Effector CD8-positive, alpha-beta T cell (primary cell): Measurements from ENCODE around the gene CWH43.
"Not testable (repeated sequence)": the region's sequence is repeated elsewhere in the genome, so short reads cannot be mapped to it uniquely, and the experiment has no call there.

Source experiments
- DNase-seq: peaks from one replicate; lab custom pipeline; 2025; lab: John Stamatoyannopoulos, UW

CWH43 gene

DNA sequence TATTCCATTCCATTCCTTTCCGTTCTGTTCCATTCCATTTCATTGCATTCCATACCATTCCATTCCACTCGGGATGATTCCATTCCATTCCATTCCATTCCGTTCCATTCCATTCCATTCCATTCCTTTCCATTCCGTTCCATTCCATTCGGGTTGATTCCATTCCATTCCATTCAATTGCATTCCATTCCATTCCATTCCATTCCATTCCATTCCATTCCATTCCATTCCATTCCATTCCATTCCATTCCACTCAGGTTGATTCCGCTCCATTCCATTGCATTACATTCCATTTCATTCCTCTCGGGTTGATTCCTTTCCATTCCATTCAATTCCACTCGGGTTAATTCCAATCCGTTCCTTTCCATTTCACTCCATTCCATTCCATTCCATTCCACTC, 111.0 kb downstream of the CWH43 start:
- not testable (repeated sequence) for DNase-seq

- DNase-seq, result not testable (repeated sequence)
Measured at GRCh38 chr4:49097505-49097904, 111.4 kb downstream of the CWH43 start.

- DNase-seq, result not testable (repeated sequence)
Measured at GRCh38 chr4:49098034-49098759, 112.1 kb downstream of the CWH43 start.

- DNase-seq, result not testable (repeated sequence)
Measured at GRCh38 chr4:49099831-49100444, 113.9 kb downstream of the CWH43 start.

DNA sequence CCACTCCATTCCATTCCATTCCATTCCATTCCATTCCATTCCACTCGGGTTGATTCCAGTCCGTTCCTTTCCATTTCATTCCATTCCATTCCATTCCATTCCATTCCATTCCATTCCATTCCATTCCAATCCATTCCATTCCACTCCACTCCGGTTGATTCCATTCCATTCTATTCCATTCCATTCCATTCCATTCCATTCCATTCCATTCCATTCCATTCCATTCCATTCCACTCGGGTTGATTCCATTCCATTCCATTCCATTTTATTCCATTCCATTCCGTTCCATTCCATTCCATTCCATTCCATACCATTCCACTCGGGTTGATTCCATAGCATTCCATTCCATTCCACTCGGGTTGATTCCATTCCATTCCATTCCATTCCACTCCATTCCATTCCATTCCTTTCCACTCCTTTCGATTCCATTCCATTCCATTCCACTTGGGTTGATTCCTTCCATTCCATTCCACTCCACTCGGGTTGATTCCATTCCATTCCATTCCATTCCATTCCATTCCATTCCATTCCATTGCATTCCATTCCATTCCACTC, 116.3 kb downstream of the CWH43 start:
- DNase-seq, result not testable (repeated sequence)

DNA sequence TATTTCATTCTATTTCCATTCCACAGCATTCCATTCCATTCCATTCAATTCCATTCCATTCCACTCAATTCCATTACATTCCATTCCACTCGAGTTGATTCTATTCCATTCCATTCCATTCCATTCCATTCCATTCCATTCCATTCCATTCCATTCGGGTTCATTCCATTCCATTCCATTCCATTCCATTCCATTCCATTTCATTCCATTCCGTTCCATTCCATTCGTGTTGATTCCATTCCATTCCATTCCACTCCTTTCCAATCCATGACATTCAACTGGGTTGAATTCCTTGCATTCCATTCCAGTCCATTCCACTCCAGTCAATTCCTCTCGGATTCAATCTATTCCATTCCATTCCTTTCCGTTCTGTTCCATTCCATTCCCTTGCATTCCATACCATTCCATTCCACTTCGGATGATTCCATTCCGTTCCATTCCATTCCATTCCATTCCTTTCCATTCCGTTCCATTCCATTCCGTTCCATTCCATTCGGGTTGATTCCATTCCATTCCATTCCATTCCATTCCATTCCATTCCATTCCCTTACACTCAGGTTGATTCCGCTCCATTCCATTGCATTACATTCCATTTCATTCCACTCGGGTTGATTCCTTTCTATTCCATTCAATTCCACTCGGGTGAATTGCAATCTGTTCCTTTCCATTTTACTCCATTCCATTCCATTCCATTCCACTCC, 117.5 kb downstream of the CWH43 start:
- not testable (repeated sequence) for DNase-seq

DNA sequence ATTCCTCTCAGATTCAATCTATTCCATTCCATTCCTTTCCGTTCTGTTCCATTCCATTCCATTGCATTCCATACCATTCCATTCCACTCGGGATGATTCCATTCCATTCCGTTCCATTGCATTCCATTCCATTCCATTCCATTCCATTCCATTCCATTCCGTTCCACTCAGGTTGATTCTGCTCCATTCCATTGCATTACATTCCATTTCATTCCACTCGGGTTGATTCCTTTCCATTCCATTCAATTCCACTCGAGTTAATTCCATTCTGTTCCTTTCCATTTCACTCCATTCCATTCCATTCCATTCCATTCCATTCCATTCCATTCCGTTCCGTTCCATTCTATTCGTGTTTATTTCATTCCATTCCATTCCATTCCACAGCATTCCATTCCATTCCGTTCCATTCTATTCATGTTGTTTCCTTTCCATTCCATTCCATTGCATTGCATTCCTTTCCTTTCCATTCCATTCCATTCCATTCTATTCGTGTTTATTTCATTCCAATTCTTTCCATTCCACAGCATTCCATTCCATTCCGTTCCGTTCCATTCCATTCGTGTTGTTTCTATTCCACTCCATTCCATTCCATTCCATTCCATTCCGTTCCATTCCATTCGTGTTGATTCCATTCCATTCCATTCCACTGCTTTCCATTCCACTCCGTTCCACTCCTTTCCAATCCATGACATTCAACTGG, 118.3 kb downstream of the CWH43 start:
- not testable (repeated sequence) for DNase-seq

DNA sequence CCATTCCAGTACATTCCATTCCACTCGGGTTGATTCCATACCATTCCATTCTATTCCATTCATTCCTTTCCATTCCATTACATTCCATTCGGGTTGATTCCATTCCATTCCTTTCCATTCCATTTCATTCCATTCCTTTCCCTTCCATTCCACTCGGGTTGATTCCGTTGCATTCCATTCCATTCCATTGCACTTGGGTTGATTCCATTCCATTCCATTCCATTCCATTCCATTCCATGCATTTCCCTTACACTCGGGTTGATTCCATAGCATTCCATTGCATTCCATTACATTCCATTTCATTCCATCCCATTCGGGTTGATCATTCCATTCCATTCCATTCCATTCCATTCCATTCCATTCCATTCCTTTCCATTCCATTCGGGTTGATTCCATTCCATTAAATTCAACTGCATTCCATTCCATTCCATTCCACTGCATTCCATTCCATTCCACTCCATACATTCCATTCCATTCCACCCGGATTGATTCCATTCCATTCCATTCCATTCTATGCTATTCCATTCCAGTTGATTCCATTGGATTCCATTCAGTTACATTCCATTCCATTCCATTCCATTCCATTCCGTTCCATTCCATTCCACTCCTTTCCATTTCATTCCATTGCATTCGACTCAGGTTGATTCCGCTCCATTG, 119.3 kb downstream of the CWH43 start:
- DNase-seq, result not testable (repeated sequence)

GRCh38 chr4:49107262-49107661, 121.2 kb downstream of the CWH43 start:
- DNase-seq, result not testable (repeated sequence)

DNA sequence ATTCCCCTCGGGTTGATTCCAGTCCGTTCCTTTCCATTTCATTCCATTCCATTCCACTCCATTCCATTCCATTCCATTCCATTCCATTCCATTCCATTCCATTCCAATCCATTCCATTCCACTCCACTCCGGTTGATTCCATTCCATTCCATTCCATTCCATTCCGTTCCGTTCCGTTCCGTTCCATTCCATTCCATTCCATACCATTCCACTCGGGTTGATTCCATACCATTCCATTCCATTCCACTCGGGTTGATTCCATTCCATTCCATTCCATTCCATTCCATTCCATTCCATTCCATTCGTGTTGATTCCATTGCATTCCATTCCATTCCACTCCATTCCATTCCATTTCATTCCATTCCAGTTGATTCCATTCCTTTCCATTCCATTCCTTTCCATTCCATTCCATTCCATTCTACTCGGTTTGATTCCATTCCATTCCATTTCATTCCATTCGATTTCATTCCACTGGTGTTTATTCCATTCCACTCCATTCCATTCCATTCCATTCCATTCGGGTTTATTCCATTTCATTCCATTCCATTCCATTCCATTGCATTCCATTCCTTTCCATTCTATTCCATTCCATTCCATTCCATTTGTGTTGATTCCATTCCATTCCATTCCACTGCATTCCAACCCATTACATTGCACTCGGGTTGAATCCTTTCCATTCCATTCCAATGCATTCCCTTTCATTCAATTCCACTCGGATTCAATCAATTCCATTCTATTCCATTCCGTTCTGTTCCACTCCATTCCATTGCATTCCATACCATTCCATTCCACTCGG, 122.3 kb downstream of the CWH43 start:
- not testable (repeated sequence) for DNase-seq

DNA sequence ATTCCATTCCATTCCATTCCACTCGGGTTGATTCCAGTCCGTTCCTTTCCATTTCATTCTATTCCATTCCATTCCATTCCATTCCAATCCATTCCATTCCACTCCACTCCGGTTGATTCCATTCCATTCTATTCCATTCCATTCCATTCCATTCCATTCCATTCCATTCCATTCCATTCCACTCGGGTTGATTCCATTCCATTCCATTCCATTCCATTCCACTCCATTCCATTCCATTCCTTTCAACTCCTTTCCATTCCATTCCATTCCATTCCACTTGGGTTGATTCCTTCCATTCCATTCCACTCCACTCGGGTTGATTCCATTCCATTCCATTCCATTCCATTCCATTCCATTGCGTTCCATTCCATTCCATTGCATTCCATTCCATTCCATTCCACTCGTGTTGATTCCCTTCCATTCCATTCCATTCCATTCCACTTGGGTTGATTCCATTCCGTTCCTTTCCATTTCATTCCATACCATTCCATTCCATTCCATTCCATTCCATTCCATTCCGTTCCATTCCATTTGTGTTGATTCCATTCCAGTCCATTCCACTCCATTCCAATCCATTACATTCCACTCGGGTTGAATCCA, 123.6 kb downstream of the CWH43 start:
- not testable (repeated sequence) for DNase-seq

DNA sequence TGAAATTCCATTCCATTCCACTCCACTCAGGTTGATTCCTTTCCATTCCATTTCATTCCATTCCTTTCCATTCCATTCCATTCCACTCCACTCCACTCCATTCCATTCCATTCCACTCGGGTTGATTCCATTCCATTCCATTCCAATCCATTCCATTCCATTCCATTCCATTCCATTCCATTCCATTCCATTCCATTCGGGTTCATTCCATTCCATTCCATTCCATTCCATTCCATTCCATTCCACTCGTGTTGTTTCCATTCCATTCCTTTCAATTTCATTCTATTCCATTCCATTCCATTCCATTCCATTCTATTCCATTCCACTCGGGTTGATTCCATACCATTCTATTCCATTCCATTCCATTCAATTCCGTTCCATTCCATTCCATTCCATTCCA, 124.5 kb downstream of the CWH43 start:
- DNase-seq, result not testable (repeated sequence)
